Fibroblast of skin of left biceps (primary cell): ENCODE measurements around the gene IL22RA2.
A peak's percentile ranks its signal among the peaks of the same experiment; 100 is the strongest.
"Not testable (repeated sequence)": the region's sequence is repeated elsewhere in the genome, so short reads cannot be mapped to it uniquely, and the experiment has no call there.

Experiments
- DNase-seq, 2 experiments: peaks; one replicate each; pipeline ENCODE4 v3.0.0-alpha.2; 2013; ENCODE audit warnings: low read depth in 2 of 2

IL22RA2 gene

GRCh38 chr6:137173501-137173900, at the start of gene IL22RA2:
TSS of gene IL22RA2 (minus strand) at chr6:137173644. CDS start at chr6:137161749, 11,895 bp downstream.
- no peak for DNase-seq

- DNase-seq = no peak
These were observed 48.9 kb upstream of the IL22RA2 start for GRCh38 chr6:137222381-137222780.

- DNase-seq = no peak
These were observed 46.3 kb upstream of the IL22RA2 start for GRCh38 chr6:137219664-137220252.

GRCh38 chr6:137218917-137219663, 45.6 kb upstream of the IL22RA2 start, which contains the start of gene IFNGR1:
TSS of gene IFNGR1 (minus strand) at chr6:137219385. CDS start at chr6:137219327, 58 bp downstream.
- DNase-seq = peak; percentile 53 to 61

- DNase-seq = no peak
These were observed 45.1 kb upstream of the IL22RA2 start for GRCh38 chr6:137218473-137218916.

- DNase-seq = no peak
These were observed 44.5 kb upstream of the IL22RA2 start for GRCh38 chr6:137217801-137218472.

- DNase-seq = no peak
These were observed 43.6 kb upstream of the IL22RA2 start for GRCh38 chr6:137216875-137217553.

- DNase-seq = no peak
These were observed 42.7 kb upstream of the IL22RA2 start for GRCh38 chr6:137216106-137216505.

GRCh38 chr6:137215630-137216029, 42.2 kb upstream of the IL22RA2 start:
- DNase-seq = not testable (repeated sequence)

GRCh38 chr6:137214931-137215330, 41.5 kb upstream of the IL22RA2 start:
- DNase-seq = no peak

- no peak for DNase-seq
These were observed 40.4 kb upstream of the IL22RA2 start for GRCh38 chr6:137213813-137214212.

GRCh38 chr6:137213331-137213740, 39.9 kb upstream of the IL22RA2 start:
- DNase-seq = no peak

GRCh38 chr6:137211910-137212309, 38.5 kb upstream of the IL22RA2 start:
- no peak for DNase-seq

GRCh38 chr6:137210903-137211302, 37.5 kb upstream of the IL22RA2 start:
- no peak for DNase-seq

- DNase-seq = no peak
These were observed 34.8 kb upstream of the IL22RA2 start for GRCh38 chr6:137208279-137208678.

GRCh38 chr6:137207457-137207856, 34.0 kb upstream of the IL22RA2 start:
- DNase-seq = not testable (repeated sequence)

GRCh38 chr6:137206577-137206976, 33.1 kb upstream of the IL22RA2 start:
- no peak for DNase-seq

- DNase-seq = no peak
These were observed 29.8 kb upstream of the IL22RA2 start for GRCh38 chr6:137203256-137203655.

GRCh38 chr6:137202078-137202477, 28.6 kb upstream of the IL22RA2 start:
- no peak for DNase-seq

- no peak for DNase-seq
These were observed 27.6 kb upstream of the IL22RA2 start for GRCh38 chr6:137201006-137201405.

GRCh38 chr6:137200288-137200687, 26.8 kb upstream of the IL22RA2 start:
- no peak for DNase-seq
